ENCODE measurements around the gene SPNS3. TPM values are rescaled to one million over a fixed set of nuclear protein-coding genes. Genes with fewer than 3 reads are reported as not detected.

SPNS3 gene
- total and polyA plus RNA-seq, 2 donors (not counting 3 experiments of a cell fraction or from before 2014, with no cell fraction given) = 0.18 to 0.66 TPM

GRCh38 chr17:4533523-4534504, 100.1 kb downstream of the SPNS3 start:
- no peak overlapping the region for H2AFZ ChIP-seq (ENCODE audit: low read depth, low read length)
- BruUV-seq (replicated peaks) = no TSS peak
- no peaks in the 10 kb centered on the region for H3K9me1 ChIP-seq (replicated peaks; ENCODE audit: control insufficient read depth, extremely low read depth, insufficient read depth, low read length)
- H3K9me3 ChIP-seq (replicated peaks; ENCODE audit: control insufficient read depth, insufficient read depth, low read length) = no peaks in the 10 kb centered on the region
- H3K9ac ChIP-seq (replicated peaks; ENCODE audit: extremely low read depth, insufficient read depth, low read length) = peak overlapping the region; percentile 1
- H3K4me2 ChIP-seq (ENCODE audit: insufficient read depth, low read length) = no peak overlapping the region
- peak; percentile 73 for FAIRE-seq
- ChIA-PET CTCF (interaction anchor here (1.8 kb wide), 1 partner anchor 113 kb away, joined by 7 read pairs; no protein-coding TSS in a partner anchor), POLR2A (no interaction called here)
- peak overlapping the region; percentile 39 for H3K27ac ChIP-seq (ENCODE audit: insufficient read depth, low read depth, low read length)
- H3K79me2 ChIP-seq (ENCODE audit: control insufficient read depth, insufficient read depth, low read length) = no peaks in the 10 kb centered on the region
- TF ChIP-seq, protein P1, sequence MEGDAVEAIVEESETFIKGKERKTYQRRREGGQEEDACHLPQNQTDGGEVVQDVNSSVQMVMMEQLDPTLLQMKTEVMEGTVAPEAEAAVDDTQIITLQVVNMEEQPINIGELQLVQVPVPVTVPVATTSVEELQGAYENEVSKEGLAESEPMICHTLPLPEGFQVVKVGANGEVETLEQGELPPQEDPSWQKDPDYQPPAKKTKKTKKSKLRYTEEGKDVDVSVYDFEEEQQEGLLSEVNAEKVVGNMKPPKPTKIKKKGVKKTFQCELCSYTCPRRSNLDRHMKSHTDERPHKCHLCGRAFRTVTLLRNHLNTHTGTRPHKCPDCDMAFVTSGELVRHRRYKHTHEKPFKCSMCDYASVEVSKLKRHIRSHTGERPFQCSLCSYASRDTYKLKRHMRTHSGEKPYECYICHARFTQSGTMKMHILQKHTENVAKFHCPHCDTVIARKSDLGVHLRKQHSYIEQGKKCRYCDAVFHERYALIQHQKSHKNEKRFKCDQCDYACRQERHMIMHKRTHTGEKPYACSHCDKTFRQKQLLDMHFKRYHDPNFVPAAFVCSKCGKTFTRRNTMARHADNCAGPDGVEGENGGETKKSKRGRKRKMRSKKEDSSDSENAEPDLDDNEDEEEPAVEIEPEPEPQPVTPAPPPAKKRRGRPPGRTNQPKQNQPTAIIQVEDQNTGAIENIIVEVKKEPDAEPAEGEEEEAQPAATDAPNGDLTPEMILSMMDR (IDR thresholded peaks at IDR 0.05; ENCODE audit: extremely low read depth in 1 of 2, insufficient read depth in 1 of 2, low read depth in 1 of 2, low read length in 2 of 2) = peak in 1 of 2 donors; percentile 3
- no peak for TF ChIP-seq POLR2AphosphoS5 (IDR thresholded peaks at IDR 0.05; ENCODE audit: insufficient read depth, low read depth, low read length)
- no peak for TF ChIP-seq EZH2 (IDR thresholded peaks at IDR 0.05; ENCODE audit: borderline replicate concordance, low read depth, low read length, severe bottlenecking)
- TF ChIP-seq POLR2A (IDR thresholded peaks at IDR 0.05; ENCODE audit: low read depth, low read length) = no peak
- no peak overlapping the region for H3K4me3 ChIP-seq (replicated peaks in 1 of 3; ENCODE audit: insufficient read depth in 1 of 3, low read depth in 1 of 3, low read length in 3 of 3)
- no peaks in the 10 kb centered on the region for H4K20me1 ChIP-seq (replicated peaks; ENCODE audit: control insufficient read depth, extremely low read depth, insufficient read depth, low read length)
- peak; percentile 40 for DNase-seq (ENCODE audit: low read depth, low spot score)
- intact Hi-C loops (cut with micrococcal nuclease) = no loop called here
- peaks cover 80% of the 10 kb centered on the region for H3K4me1 ChIP-seq (ENCODE audit: control insufficient read depth, extremely low read depth, insufficient read depth, low read length)
- peaks cover 0 to 24% of the 10 kb centered on the region in 2 experiments for H3K36me3 ChIP-seq (ENCODE audit: control insufficient read depth in 2 of 2, extremely low read depth in 1 of 2, insufficient read depth in 2 of 2, low read length in 2 of 2)
- dilution Hi-C loops (cut with MboI; ENCODE audit: extremely low pct_ligation_motif_present, low sequenced_read_pairs) = no loop called here
- no peaks in the 10 kb centered on the region for H3K27me3 ChIP-seq (ENCODE audit: control insufficient read depth in 2 of 2, insufficient read depth in 2 of 2, low read length in 2 of 2)

Data from endothelial cell of umbilical vein (primary cell).